Retinal pigment epithelial cell (primary cell): Measurements from ENCODE around the gene CMAS.
"Not testable (repeated sequence)": the region's sequence is repeated elsewhere in the genome, so short reads cannot be mapped to it uniquely, and the experiment has no call there.

Source experiments
- DNase-seq: peaks from one replicate; pipeline ENCODE4 v3.0.0-alpha.2; 2010; ENCODE audit warnings: low read depth
- H3K4me3 ChIP-seq: 2 replicates; pipeline ENCODE4 v1.5.1; 2011; ENCODE audit warnings: mild to moderate bottlenecking, low read length, control low read depth, moderate library complexity
- CTCF ChIP-seq: conservative IDR thresholded peaks from 2 replicates; pipeline ENCODE4 v1.5.1; 2011; ENCODE audit warnings: low read depth, low read length, control low read depth, inconsistent platforms

The CMAS gene

GRCh38 chr12:22014783-22015144 lies 31.3 kb upstream of the CMAS start:
- no peak for TF ChIP-seq CTCF
- no peak overlapping the region for H3K4me3 ChIP-seq
- no peak for DNase-seq

- TF ChIP-seq CTCF, result no peak
- no peak for DNase-seq
- H3K4me3 ChIP-seq, result no peak overlapping the region
Measured at GRCh38 chr12:22016982-22017381, 29.0 kb upstream of the CMAS start.

DNA sequence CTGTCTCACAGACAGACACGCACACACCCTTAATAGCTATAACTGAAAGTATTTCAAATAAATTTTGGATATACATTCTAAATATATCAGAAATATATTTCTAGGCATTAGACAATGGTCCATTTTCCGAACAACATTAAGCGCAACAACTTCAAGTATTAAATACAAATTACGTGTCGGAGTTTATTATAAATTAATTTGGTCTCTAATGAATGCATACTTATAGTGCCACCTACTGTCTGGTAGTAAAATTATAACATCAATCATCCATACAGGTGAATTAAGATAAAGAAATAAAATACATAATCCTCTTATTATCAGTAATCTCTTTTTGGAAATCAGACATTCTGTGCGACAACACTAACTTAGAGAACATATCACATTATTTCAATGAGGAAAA lies 27.2 kb upstream of the CMAS start:
- H3K4me3 ChIP-seq, result no peak overlapping the region
- TF ChIP-seq CTCF, result peak; percentile 33
- DNase-seq, result no peak

- DNase-seq, H3K4me3 ChIP-seq: not testable (repeated sequence)
Measured at GRCh38 chr12:22023489-22023888, 22.5 kb upstream of the CMAS start.

- no peak for TF ChIP-seq CTCF
- H3K4me3 ChIP-seq, result no peak overlapping the region
- DNase-seq, result no peak
Measured at GRCh38 chr12:22029491-22029890, 16.5 kb upstream of the CMAS start.

- no peak for TF ChIP-seq CTCF
- H3K4me3 ChIP-seq, result no peak overlapping the region
- no peak for DNase-seq
Measured at GRCh38 chr12:22029991-22030390, 16.0 kb upstream of the CMAS start.

DNA sequence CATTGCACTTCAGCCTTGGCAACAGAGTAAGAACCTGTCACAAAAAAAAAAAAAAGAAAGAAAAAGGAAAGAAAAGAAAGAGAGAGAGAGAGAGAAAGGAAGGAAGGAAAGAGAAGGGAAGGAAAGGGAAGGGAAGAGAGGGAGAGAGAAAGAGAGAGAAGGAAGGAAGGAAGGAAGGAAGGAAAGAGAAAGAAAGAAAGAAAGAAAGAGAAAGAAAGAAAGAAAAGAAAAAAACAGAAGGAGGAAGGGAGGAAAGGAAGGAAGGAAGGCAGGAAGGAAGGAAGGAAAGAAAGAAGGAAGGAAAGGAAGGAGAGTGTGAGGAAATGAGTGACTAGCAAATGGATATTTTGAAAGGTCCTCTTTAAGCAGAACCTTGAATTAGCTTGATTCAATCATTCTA lies 13.3 kb upstream of the CMAS start:
- no peak for TF ChIP-seq CTCF
- H3K4me3 ChIP-seq, result no peak overlapping the region
- DNase-seq, result no peak

- DNase-seq, result no peak
- no peak overlapping the region for H3K4me3 ChIP-seq
- no peak for TF ChIP-seq CTCF
Measured at GRCh38 chr12:22034709-22035506, 11.1 kb upstream of the CMAS start.
